Measurements from ENCODE around the gene CARM1.
"Not testable (repeated sequence)": the region's sequence is repeated elsewhere in the genome, so short reads cannot be mapped to it uniquely, and the experiment has no call there.

CARM1 gene

DNA sequence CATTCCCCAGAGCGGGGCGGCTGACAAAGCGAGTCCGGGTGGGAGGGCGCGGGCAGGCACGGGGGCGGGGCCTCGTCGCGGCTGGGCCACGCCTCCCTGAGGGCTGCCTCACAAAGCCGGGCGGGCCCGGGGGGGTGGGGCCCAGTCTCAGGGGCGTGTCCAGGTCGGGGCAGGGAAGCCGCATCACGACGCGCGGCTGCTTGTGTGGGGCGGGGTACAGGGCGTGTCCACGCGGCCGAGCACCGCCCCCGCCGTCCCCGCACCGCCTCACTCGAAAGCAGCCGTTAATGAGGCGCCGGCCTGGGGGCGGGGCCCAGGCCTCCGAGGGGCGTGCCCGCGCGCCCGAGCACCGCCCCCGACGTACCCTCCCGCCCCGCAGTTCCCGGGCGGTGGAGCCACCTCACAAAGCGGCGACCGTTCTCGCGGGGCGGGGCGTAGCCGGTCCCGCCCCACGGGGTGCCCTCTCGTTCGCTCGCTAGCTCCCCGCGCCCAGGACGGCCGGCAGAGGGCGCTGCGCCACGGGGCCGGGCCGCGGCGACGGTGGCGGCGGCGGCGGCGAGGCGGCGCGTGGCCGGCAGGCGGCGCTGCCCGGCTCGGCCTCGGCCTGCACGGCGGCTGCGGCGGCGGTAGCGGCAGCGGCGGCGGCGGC, at the start of gene CARM1:
CARM1 (plus strand) TSS at position 599 of the 649 bp plus-strand sequence. CDS start 150 bp downstream, outside the sequence.
- peak; percentile 98 for DNase-seq

DNA sequence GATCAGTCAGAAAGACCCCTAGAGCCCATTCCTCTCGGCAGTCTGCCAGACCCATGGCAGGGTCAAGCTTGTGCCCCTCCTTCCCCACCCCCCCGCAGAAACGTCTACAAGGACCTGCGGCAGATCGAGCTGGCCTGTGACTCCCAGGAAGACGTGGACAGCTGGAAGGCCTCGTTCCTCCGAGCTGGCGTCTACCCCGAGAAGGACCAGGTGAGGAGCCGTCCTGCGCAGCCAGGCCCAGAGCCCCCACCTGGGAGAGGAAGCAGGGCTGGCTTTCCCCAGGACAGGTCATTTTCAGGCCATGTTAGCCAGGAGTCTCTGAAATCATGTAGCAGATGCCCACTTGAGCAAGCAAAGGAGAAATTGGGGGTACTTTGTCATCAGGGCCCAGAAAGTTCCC, 47.7 kb upstream of the CARM1 start:
- no peak for DNase-seq

DNA sequence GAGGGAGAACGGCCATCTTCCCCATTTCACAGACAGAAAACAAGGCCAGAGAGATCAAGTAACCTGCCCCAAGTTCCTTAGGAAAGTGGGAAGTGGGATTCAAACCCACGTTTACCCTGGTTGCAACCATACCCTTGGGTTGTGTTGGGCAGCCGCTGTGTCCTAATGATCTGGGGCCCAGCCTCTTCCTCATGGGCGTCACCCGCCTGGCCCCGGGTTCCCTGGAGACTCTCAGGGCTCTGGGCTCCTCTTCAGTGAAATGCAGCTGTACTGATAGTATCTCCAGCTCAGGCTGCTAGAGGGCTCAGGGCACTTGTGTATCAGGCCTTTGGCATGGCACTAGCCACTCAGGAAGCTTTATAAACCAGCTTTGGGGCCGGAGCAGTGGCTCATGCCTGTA, 45.1 kb upstream of the CARM1 start:
- no peak for DNase-seq

DNA sequence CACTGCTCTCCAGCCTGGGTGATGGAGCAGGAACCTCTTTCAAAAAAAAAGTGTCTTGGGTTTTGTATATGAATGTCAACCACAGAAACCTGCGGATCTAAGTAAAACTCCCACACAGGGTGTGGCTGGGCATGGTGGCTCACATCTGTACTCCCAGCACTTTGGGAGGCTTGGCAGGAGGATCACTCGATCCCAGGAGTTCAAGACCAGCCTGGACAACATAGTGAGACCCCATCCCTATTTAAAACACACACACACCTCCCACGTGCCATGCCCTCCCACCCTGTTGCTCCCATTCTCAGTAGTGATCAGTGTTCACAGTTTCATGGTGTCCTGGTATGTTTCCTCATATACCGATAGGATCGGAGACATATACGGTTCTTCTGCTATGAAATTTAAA, 44.5 kb upstream of the CARM1 start:
- DNase-seq, result no peak

DNA sequence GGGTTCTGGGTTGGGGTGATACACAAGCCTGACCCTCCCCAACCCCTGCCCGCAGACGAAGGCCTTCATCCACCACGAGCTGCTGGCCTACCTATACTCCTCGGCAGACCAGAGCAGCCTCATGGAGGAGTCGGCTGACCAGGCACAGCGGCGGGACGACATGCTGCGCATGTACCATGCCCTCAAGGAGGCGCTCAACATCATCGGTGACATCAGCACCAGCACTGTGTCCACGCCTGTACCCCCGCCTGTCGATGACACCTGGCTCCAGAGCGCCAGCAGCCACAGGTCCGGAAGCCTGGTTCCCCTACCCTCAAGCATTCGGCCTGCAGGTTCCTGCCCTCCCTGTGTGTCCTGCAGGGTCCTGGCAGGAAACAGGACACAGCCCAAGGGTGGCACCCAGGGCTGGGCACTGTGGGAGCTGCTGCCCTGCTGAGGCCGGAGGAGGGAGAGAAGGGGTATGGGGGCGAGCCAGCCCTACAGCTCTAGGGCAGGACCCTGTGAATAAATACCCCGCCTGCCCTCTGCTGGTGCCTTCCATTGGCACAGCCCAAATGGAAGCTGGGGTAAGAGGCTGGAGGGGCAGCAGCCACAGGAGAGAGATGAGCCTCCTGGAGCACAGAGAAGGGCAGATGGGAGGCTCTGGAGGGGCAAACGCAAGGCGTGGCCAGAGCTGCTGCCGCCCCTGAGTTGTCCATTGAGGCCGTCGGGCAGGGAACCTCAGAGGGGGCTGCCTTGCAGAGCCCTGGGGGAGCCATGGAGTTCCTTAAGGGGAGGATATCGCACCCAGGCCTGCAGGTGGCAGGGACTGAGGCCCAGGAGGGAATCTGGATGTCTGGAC, 42.2 kb upstream of the CARM1 start:
- DNase-seq, result no peak

DNA sequence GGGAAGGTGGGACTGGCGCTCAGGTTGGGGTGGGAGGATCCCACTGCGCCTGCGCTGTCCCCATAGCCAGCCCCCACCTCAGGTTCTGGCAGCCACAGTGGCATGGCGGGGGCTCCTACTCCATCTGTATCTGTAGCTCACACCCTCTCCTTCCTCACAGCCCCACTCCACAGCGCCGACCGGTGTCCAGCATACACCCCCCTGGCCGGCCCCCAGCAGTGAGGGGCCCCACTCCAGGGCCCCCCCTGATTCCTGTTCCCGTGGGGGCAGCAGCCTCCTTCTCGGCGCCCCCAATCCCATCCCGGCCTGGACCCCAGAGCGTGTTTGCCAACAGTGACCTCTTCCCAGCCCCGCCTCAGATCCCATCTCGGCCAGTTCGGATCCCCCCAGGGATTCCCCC, 41.4 kb upstream of the CARM1 start:
- no peak for DNase-seq

DNA sequence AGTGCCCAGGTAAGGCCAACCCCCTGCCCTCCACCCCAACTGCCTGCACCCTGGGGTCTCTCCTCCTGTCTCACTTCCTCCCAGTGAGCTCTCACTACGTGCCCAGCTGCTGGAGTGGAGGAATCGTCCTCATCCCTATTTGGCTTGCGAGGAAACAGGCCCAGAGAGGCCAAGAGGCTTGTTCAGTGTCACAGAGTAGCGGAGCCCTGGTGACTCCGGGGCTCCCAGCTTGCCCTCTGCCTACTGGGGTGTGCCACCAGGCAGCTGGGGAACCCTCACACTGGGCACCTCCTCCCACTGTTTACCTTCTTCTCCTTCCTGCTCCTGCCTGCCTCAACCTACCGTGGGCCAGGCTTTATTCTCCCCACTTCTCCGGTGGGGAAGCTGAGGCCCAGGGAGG, 41.0 kb upstream of the CARM1 start:
- DNase-seq, result no peak

DNA sequence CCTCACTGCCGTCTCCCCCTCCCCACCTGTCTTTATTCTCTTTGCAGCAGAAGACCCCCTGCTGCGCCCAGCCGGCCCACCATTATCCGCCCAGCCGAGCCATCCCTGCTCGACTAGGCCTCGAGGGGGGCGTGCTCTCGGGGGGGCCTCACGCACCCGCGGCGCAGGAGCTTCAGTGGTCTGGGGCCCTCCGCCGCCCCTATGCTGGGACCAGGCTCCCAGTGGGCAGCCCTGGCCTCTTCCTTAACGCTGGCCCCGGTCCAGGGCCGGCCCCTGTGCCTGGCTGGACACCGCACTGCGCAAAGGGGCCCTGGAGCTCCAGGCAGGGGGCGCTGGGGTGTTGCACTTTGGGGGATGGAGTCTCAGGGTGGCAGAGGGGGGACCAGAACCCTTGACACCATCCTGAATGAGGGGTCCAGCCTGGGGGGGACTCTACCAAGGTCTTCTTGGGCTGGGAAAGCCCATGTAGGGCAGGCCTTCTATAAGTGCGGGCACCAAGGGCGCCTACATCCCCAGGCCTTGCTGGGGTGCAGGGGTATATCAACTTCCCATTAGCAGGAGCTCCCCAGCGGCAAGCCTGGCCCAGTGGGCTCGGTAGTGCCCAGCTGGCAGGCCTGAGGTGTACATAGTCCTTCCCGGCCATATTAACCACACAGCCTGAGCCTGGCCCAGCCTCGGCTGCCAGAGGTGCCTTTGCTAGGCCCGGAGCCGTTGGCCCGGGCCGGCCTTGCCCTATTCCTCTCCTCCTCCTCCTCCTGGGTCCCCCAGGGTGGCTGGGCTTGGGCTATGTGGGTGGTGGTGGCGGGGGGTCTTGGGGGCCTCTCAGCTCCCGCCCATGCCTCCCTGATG, 40.2 kb upstream of the CARM1 start:
- no peak for DNase-seq

DNA sequence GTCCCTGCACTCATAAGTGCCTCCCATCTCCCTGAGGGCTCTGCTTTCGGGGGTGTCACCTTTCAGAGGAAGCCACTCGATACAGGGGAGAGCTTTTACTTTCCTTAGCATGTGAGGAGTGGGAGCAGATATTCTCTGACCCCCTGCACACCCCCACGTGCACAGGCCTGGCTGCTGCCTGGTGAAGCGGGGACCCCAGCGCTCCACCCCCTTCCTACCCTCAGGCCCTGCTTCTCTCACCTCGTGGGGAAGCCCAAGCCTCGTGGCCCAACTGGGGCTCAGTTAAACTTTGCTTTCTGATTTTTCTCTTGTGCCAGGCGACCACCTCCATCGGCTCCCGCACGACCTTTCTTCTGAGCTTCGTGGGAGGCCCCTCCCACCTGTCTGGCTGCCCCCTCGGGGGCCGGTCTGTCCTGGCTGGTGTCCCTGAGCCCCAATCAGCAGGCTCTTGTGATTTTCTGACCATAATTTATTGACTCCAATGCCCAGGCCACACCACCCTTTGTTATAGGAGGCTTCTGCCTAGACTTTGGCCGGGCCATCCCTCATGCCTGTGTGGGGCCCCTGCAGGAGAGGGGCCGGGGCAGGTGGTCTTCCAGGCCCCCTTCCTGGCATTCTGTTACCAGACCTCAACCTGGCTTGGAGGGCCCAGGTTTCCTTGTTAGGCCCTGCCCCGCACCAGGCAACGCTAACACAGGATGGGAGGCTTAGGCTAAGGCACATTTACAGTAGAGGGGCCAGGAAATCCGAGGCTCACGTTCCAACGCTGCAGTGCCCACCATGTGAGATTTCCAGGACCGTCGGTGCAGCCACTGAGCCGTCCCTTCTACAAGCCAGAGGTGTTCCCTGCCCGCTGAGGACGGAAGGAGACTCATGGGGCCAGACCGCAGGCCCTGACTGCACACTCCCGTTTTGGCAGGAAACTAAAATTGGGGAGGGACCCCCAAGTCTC, 39.1 kb upstream of the CARM1 start:
- no peak for DNase-seq

DNA sequence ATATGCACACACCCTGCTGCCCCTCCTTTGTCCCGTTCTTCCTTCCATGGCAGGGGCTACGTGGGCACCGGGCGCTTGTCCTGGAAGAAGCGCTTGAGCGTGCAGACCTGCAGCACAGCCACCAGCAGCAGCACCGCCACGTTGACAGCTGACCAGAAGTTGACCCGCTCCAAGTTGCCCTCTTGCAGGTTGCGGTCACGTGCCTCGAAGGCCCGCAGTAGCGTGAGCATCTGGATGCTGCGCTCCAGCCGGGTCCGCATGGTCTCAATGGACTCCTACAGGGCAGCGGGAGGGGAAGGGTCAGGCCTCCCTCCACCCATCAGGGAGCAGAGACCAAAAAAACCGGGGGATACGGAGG, 38.4 kb upstream of the CARM1 start:
- no peak for DNase-seq

DNA sequence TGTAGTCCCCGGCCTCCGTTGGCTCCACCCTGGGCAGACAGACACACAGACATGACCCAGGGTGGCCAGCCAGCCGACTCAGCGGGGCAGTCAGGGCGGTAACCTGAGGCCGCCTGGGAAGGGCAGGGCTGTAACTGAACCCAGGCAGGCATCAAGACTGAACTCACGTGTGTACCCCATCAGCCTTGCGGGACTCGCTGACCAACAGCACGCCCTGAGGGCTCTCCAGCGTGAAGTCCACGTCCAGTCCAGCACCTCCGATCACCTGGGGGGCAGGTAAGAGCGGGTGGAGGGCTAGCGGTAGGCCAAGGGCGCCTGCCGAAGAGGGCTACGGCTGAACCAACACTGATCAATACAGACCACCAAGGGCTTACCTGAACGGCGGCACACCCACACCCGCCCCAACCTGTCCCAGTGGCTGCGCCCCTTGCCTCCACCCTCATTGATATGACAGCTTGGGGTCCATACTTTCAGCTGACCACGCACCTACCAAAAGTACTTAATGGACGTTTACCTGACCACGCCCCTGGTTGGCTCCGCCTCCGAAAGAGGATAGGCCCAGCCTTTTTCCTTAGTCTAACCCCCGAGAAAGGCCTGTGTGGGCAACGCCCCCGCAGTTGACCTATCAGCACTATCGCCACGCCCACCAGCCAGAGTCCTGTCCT, 36.1 kb upstream of the CARM1 start:
- DNase-seq, result no peak

DNA sequence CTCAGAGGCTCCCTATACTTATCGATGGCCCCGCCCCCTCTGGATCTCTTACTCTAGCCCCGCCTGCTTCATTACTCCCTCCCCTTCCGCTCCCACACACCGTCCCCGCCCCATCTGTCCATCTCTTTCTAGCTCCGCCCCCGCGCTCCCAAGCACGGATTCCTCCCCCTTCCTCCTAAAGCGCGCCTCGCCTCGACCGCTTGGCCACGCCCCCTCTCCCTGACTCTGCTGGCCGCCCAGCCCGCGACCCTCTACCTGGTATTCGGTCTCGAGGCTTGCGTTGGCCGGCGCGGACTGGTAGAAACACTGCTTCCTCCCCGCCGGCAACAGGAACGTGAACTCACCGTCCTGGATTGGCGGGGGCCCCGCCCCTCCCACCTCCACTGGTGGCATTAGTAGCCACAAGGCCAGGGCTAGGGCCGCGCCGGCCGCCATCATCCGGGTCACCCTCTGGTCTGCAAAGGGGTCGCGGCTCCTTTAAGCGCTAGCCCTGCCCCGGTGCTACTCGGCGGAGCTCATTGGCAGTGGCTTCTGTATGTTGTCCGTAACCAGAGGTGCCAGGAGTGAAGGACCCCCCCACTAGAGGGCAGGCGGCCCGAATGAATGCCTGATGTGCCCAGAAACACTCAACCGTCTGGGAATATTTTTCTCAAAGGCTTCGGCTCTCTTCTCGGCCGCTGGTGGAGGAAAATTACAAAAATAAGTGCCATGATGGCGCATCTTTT, 35.4 kb upstream of the CARM1 start, which contains the start of gene TMED1:
TMED1 (minus strand) TSS at position 459 of the 725 bp plus-strand sequence; CDS start at position 438, 21 bp downstream.
- DNase-seq, result peak; percentile 99

DNA sequence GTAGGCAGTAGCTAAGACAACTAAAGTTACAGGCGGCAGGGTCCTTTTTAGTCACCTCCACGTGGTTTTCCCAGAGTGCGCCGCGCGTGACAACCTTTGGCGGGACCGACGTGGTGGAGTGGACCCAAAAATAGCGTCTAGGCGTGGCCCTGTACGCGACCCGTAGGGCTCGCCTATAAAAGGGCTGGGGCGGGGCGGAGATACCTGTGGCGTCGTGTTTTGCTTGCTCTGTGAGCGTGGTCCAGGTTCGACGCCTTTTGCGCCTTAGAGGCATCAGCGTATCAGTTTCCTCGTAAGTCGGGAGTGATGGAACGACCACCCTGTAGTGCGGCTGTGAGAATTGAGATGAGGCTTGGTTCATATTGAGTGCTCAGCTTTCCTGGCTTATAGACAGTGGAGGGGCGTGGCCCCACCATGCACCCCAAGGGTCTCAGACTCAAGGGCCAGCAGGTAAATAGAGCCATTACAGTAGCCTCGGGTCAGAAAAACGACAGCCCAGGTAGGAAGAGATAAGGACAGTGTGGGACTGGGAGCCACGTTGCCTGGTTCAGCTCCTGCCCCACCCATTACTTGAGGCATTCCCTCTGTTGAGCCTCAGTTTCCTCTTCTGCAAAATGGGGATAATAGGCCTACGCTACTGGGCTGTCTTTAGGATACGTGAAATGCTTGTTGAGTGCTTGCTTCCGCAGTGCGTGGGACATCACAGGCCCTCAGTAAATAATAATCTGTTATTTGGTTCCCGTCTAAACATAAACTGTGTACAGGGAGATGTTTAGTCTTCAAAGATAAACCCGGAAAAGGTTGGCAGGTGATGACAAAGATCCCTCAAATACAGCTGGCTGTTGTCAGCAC, 34.6 kb upstream of the CARM1 start:
- peak; percentile 87 for DNase-seq

DNA sequence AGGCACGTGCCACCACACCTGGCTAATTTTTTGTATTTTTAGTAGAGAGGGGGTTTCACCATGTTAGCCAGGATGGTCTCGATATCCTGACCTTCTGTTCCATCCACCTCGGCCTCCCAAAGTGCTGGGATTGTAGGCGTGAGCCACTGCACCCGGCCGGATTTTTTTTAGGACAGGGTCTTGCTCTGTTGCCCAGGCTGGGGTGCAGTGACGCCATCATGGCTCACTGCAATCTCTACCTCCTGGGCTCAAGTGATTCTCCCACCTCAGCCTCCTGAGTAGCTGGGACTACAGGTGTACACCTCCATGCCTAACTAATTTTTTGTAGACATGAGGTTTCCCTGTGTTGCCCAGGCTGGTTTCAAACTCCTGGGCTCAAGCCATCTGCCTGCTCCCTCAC, 33.7 kb upstream of the CARM1 start:
- DNase-seq, result not testable (repeated sequence)

DNA sequence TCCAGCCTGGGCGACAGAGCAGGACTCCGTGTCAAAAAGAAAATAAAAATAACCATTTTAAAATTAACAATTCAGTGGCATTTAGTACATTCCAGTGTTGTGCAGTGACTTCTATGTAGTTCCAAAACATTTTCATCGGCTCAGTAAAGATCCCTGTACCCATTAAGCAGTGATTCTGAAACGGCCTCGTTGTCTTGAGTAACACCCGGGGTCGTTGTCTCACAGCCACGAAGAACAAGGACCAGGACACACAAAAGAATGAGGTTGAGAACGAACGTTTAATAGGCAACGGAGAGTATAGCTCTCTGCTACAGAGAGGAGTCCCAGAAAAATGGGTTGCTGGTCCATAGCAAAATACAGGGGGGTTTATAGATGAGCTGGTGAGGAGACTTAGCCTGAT, 33.0 kb upstream of the CARM1 start:
- no peak for DNase-seq

DNA sequence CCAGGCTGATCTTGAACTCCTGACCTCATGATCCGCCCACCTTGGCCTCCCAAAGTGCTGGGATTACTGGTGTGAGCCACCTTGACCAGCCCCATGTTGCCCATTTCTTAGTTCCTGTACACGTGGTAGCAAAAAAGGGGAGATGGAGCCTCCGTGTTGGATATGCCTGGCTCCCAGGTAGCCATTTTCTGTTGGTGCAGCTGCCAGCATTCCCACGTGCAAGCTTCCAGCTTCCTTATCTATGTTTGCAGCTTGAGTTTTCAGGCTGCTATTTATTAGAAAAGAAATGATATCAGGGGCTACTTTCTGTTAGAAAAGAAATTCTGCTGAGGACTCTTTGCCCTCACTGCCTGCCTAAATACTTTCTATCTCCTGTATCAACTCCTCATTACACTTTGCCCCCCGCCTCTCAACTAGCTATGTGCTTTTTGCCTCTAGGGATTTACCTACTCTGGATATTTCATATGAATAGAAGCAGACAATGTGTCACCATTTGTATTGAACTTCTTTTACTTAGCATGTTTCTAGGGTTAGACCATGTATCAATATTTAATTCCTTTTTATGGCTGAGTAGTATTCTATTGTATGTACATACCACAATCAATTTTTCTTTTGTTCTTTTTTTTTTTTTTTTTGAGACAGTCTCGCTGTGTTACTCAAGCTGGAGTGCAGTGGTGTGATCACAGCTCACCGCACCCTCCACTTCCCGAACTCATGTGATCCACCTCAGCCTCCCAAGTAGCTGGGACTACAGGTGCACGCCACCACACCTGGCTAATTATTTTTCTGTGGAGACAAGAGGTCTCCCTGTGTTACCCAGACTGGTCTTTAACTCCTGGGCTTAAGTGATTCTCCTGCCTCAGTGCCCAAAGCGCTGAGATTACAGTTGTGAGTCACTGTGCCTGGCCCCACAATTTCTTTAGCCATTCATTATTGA, 32.0 kb upstream of the CARM1 start:
- no peak for DNase-seq

DNA sequence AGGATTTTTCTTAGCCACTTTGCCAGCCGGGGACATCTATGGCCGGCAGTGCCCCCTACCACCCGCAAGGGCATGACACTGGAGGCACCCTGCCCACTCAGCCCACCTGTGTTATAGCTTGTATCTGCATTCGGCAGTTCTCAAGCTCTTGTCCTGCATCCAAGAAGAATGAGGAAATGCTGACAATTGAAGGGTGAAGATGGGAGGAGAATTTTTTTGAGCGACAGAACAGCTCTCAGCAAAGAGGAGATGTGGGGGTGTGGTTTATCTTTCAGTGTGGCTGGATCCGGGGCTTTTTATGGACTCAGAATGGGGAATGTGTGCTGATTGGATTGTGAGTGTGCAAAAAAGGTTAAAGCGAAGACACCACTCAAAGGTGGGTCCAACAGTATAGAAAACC, 28.6 kb upstream of the CARM1 start:
- no peak for DNase-seq

DNA sequence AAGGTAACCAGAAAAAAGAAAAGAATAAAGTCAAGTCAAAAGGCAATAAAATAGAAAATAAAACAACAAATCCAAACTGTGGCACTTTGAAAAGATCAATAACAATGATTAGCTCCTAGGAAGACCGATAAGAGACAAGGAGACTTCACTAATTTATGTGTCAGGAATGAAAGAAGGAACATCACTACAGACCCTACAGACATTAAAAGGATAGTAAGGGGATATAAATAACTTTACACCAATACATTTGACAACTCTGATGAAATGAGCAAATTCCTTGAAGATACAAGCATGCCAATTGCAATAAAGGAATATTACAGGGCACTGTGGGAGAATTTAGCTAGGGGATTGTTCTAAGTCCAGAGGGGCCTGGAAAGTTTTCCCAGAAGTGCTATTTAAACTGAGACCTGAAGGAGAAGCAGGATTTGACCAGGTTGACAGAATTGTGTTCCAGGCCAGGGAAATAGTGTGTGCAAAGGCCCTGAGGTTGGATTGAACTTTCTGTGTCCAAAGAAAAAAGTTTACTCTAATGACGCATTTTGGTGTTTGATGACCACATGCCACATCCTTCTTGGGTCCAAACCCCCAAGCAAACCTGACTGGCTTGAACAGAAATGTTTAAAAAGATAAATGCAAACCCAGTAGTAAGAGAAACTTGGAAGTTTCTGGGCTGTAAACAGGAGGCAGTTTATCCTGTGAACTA, 24.7 kb upstream of the CARM1 start:
- DNase-seq, result no peak
